Measurements from ENCODE around the gene CCNY.
"Not testable (repeated sequence)": the region's sequence is repeated elsewhere in the genome, so short reads cannot be mapped to it uniquely, and the experiment has no call there.

The CCNY gene

DNA sequence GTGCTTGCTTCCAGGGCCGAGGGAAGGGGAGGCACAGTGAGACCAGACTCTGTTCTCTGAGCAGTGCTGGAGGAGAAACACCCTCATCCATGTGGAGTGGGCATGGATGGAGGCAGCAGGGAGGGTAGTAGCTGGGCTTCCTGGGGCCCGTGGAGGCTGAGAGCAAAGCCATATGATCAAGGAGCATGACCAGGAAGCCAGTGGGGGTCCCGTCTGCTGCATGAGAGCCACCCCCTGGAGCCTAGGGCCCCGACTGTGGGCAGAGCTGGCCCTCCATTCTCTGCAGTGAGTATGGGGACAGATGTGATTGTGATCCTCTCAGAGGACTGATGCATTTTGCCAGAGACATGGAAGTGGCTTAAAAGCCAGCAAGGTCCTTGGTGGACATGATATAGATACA lies 61.6 kb downstream of the CCNY start:
- no peak overlapping the region for H3K27ac ChIP-seq
- H3K4me3 ChIP-seq: no peak overlapping the region

- Histone ChIP-seq H3K27ac (no peak overlapping the region), H3K4me3 (no peak overlapping the region)
Measured at GRCh38 chr10:35398355-35398754, 62.0 kb downstream of the CCNY start.

DNA sequence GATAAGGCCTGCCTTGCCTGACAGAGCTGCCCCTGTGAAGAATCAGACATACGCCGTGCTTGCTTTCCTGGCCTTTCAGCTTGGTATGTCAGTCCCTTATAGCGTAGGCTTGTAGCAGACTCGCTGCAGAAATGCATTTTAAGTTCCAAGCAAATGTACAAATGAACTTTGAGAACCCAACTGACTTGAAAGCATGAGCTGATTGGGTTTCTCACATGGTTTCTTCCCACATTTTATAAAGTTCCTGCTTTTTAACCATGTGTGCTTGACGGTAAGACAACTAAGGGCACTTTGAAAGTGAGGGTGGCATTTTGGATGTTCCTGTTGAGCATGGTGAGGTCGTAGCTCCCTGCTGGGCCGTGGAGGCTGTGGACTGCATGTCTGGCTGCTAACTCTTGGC lies 62.6 kb downstream of the CCNY start:
- H3K27ac ChIP-seq: no peak overlapping the region
- no peak overlapping the region for H3K4me3 ChIP-seq

DNA sequence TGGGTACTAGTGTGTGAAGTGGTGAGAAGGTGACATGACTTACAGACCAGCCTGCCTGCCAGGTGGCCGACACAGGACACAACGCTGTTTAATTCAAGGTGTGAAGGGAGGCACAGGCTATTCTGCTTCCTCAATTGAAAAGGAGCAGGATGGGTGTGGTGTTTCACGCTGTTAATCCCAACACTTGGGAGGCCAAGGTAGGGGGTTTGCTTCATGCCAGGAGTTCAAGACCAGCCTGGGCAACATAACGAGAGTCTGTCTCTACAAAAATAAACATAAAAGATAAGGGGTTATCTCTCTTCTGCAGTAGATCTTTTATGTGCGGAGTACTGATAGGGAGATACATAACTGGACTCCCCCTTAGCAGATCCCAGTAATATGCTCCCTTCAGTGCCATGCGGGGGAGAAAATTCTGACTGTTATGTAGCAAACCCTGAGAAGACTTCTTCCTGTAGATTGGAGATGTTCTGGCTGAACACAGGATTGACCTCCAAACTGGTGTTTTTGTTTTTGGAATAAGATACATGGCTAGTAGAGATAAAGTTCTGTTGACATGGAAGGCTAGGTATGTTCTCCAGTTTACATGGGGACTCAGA lies 63.2 kb downstream of the CCNY start:
- no peak overlapping the region for H3K4me3 ChIP-seq
- no peak overlapping the region for H3K27ac ChIP-seq

- Histone ChIP-seq H3K27ac (no peak overlapping the region), H3K4me3 (no peak overlapping the region)
Measured at GRCh38 chr10:35400595-35401268, 64.4 kb downstream of the CCNY start.

GRCh38 chr10:35403491-35403890 lies 67.2 kb downstream of the CCNY start:
- H3K27ac ChIP-seq: peak overlapping the region in 1 of 21 experiments; percentile 52
- H3K4me3 ChIP-seq: not testable (repeated sequence)

DNA sequence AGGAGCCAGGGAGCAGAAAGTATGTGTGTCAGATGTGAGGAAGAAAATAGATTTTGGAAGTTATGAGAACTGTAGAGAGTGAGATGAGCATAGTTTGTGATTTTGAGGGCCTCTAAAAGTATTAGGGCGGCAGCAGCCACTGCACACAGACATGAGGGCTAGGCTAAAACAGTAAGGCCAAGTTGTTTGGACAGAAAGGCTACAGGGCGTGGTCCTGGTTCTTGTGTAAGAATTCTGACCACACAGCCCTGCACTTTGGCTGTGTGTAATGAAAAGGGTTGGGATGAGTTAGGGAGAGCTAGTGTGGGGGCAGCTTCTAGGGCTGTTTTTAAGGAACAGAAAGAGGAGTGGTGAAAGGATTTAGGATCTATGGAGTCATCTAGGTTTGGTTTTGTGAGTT lies 67.8 kb downstream of the CCNY start:
- not testable (repeated sequence) for H3K4me3 ChIP-seq
- H3K27ac ChIP-seq: peak overlapping the region in 1 of 21 experiments; percentile 52

- H3K27ac ChIP-seq, H3K4me3 ChIP-seq: not testable (repeated sequence)
Measured at GRCh38 chr10:35406003-35406630, 69.8 kb downstream of the CCNY start.

- not testable (repeated sequence) for H3K4me3 ChIP-seq, H3K27ac ChIP-seq
Measured at GRCh38 chr10:35407696-35408095, 71.4 kb downstream of the CCNY start.

DNA sequence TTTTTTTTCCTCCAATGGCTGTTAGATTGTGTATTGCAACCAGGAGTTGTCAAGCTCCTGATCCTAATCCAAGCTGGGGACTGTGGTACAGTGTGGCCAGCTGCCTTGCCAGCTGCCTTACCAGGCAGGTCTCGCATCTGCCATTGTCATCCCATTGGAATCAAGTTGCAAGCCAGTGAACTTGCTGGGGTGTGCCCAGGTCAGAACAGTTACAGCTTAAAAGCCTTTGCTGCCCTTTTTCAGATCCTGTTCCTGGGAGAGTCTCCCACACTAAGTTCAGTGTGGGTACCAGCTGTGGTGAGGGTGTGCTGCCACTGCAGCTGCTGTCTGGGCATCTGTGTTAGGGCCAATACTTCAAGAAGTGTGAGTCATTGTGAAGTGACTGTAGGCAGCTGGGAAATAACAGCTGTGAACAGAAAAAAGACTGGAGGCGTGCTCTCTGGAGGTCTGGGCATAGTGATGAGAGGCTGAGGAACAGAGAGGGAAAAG lies 72.8 kb downstream of the CCNY start:
- Histone ChIP-seq H3K4me3 (no peak overlapping the region), H3K27ac (peak overlapping the region in 1 of 21 experiments; percentile 4)

DNA sequence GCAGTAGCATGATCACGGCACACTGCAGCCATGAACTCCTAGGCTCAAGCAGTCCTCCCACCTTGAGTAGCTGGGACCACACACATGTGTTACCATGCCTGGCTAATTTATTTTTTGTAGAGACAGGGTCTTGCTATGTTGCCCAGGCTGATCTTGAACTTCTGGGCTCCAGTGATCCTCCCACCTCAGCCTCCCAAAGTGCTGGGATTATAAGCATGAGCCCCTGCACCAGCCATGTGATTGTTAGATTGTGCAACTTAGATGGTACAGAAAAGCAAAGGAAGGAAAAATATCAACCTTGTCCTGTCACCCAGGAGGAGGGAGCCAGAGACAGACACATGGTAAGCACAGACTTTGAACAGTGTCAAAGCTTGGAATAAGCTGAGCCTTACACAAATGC lies 73.5 kb downstream of the CCNY start:
- Histone ChIP-seq H3K4me3 (no peak overlapping the region), H3K27ac (peak overlapping the region in 1 of 21 experiments; percentile 4)

DNA sequence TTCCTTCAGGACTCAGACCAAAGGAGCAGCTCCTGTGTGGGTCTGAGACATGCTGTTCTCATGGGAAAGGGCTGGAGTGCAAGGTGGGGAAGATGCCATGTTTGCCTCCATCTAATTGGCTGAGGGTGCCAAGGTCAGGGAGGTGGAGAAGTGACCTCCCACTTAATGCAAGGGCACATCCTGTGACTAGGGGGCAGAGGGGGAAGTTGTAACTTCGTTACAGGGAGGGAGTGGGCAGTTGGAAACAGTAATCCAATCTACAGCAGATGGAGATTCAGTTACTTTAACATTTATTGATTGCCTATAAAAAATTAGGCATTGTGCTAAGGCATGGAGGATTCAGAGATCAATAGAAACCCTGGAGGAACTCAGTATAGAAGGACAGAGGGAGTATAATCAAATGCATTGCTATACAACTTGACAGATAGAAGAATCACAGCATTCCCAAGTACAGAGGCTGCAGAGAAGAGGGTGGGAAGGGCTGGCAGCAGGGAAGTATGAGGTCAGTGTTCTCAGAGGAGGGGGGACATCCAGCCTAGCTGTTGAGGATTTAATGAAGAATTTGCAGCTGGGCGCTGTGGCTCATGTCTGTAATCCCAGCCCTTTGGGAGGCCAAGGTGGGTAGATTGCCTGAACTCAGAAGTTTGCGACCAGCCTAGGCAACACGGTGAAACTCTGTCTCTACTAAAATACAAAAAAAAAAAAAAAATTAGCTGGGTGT lies 75.9 kb downstream of the CCNY start:
- Histone ChIP-seq H3K27ac (no peak overlapping the region), H3K4me3 (no peak overlapping the region)

DNA sequence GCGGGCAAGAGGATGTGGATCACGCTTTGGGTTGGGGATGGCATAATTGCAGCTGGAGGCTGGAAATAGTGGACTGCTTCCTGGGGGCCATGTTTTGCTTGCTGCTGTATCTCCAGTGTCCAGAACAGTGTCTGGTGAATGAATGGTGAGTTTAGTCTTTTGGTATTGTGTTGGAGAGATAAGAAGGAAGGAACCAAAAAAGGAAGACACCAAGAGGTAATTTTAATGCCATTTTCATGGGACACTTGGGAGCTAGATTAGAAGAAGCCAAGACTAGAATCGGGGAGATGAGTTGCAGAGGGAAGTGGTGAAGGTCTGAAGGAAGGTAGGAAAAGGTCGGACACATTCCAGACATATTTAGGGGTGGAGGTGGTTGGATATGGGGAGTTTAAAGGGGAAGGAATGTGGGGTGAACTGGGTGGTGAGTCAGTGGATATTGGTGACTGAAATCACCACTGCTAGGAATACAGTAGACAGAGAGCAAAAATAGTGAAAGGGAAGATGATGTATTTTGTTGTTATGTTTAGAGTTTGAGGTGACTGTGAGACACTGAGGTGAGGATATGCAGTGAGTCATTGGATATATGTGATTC lies 76.7 kb downstream of the CCNY start:
- no peak overlapping the region for H3K4me3 ChIP-seq
- no peak overlapping the region for H3K27ac ChIP-seq

DNA sequence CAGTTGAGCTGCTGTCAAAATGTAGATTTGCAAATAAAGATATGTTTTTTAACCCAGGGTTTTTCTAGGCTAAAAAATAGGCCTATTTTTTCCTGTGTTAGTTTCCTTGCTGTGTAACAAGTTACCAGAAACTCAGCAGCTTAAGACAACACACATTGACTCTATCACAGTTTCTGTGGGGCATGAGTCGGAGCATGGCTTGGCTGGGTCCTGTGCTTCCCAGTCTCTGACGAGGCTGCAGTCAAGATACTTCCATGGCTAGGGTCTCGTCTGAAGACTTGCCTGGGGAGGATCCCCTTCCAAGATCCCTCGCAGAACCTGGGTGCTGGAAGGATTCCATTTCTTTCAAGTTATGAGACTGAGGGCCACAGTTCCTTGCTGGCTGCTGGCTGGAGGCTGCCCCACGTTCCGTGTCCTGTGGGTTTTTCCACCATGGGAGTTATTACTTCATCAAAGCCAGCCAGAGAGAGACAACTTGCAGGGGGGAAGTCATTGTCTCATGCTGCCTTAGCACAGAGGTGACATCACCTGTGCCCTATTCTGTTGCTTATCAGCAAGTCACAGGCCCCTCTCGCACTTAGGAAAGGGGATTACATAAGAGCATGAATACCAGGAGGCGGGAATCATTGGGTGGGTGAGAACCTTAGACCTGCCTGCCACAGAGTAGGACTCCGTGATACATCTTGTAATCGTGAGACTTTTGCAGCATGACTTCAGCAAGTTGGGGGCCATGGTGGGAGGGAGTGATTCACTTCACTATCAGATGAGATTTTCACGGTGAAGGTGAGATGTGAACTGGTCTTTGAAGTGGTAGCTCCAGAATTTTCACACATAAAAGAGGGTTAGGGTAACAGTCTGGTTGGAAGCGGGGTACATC lies 77.9 kb downstream of the CCNY start:
- H3K4me3 ChIP-seq: no peak overlapping the region
- H3K27ac ChIP-seq: no peak overlapping the region

DNA sequence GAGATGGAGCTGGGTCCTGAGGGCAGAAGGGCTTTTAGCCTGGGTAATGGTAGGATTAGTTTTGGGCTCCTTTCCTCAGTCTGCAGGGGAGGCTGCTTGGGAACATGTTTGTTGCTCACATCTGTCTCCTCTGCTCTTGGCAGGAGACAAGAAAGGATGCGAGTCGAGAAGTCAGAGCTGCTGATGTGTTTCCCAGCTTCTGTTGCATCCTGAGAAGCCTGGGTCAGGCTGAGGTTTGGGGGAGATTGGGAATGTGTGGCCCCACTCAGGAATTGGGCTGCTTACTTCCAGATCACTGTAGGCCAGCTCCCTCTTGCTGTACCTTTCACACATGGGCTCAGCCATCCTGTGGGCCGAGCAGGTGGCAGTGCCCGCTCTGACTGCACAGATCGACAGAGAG lies 79.2 kb downstream of the CCNY start:
- Histone ChIP-seq H3K27ac (no peak overlapping the region), H3K4me3 (no peak overlapping the region)

GRCh38 chr10:35416619-35417312 lies 80.5 kb downstream of the CCNY start:
- H3K4me3 ChIP-seq: no peak overlapping the region
- no peak overlapping the region for H3K27ac ChIP-seq

DNA sequence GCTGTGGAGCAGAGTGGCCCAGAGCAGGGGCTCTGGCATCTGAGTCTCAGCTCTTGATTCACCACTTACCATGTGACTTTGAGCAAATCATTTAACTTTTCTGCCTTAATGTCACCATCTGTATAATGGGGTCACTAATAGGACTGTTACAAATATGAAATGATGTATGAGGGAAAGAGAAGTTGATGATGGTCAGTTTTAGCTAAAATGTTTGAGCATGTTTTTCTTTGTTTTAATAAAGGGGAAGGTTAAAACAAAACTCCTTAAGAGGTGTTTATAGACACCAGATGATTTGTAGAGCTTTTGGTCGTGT lies 81.0 kb downstream of the CCNY start:
- Histone ChIP-seq H3K4me3 (no peak overlapping the region), H3K27ac (no peak overlapping the region)

DNA sequence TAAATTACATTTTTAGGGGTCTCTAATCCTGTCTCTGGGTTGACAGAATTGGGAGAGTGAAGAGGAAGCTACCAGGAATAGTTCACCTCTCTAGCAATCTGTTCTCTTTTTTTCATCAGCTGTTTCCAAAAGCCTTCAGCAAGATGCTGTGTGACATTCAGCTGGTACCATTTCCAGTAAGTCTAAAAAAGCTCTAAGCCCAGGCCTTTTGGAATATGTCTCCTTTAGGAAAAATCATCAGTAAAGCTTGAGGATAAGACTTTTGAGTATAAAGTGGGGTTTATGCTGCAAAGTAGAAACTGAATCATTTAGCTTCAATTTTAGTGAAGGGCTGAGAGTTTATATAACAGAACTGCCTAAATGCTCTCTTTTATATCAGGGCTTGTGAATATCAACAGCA lies 81.5 kb downstream of the CCNY start:
- no peak overlapping the region for H3K27ac ChIP-seq
- H3K4me3 ChIP-seq: no peak overlapping the region

GRCh38 chr10:35418580-35418979 lies 82.3 kb downstream of the CCNY start:
- H3K27ac ChIP-seq, H3K4me3 ChIP-seq: not testable (repeated sequence)

Data from skin epidermis (tissue), 12 donors.